ENCODE measurements around the gene CAMLG.
"Not testable (repeated sequence)": the region's sequence is repeated elsewhere in the genome, so short reads cannot be mapped to it uniquely, and the experiment has no call there.

Gene CAMLG

DNA sequence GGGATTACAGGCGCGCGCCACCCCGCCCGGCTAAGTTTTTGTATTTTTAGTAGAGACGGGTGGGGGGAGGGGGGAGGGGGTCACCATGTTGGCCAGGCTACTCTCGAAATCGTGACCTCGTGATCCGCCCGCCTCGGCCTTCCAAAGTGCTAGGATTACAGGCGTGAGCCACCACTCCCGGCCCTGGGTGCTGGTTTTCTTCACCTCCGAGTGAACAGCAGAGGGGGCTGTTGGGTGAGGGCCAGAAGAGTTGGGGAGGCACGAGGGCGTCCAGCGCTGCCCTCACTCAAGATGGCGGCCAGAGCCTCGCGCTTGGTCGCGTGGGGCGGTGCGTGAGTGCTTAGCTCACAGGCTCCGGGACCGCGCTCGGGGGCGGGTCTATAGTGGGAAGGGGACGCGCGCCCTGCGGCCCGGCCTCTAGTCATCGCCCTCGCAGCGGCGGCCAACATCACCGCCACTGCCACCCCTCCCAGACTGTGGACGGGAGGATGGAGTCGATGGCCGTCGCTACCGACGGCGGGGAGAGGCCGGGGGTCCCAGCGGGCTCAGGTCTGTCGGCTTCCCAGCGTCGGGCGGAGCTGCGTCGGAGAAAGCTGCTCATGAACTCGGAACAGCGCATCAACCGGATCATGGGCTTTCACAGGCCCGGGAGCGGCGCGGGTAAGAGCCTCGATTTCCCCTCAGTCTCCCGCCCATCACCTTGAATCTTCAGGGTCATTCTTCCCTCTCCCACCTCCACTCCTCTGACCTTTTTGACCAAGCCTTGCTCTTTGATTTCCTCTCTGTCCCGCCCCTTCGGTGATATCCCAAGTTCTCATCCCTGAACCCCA is at the start of gene CAMLG:
CAMLG (plus strand) TSS at position 416 of the 830 bp plus-strand sequence; CDS start at position 489, 73 bp downstream.
- peak; percentile 90 to 96 (median 90) for DNase-seq (ENCODE audit: low read depth in 2 of 3, low spot score in 2 of 3)

DNA sequence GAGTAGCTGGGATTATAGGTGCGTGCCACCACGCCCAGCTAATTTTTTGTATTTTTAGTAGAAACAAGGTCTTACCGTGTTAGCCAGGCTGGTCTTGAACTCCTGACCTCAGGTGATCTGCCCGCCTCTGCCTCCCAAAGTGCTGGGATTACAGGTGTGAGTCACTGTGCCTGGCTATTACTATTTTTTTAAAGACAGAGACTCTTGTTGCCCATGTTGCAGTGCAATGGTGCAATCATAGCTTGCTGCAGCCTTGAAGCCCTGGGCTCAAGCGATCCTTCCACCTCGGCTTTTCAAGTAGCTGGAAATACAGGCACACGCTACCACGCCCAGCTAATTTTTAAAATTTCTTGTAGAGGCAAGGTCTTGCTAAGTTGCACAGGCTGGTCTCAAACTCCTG is 48.2 kb upstream of the CAMLG start:
- DNase-seq (ENCODE audit: low read depth in 2 of 3, low spot score in 2 of 3) = not testable (repeated sequence)

DNA sequence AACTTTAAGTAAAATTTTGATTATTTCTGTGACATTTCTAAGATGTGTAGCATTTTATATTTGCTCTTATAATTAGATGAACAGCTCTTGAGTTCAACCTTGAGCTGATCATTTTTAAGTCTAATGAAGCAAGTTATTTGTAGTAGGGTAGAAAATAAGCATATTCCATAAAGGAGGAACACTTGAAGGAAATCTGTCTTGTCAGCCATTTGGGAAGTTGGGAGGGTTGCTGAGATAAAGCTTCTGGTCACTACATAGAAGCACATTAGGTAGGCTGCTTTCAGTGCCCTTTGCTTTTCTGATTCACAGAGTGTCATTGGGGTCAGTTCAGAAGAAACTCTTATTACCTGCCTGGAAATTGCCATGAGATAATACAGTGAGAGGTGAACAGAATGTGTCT is 45.6 kb upstream of the CAMLG start:
- DNase-seq (ENCODE audit: low read depth in 2 of 3, low spot score in 2 of 3) = no peak

DNA sequence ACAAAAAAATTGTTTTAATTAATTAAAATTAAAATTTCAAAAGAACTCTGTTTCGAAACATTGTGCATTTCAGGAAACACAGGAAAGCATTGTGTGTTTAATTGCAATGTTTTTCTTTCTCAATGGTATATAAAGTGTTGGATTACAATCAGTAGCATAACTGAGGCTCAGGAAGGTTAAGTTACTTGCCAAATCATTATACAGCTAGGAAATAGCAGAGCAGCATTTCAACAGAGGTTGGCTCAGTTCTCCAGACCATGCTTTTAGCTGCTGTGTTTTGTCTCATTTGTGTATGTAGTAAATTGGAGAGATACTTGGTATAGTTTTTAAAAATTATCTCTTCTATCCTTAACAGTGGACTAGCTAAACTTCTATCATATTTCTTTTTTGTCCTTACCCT is 30.0 kb upstream of the CAMLG start:
- no peak for DNase-seq (ENCODE audit: low read depth in 2 of 3, low spot score in 2 of 3)

GRCh38 chr5:134714120-134714519 is 24.2 kb upstream of the CAMLG start:
- no peak for DNase-seq (ENCODE audit: low read depth in 2 of 3, low spot score in 2 of 3)

GRCh38 chr5:134714541-134714940 is 23.8 kb upstream of the CAMLG start:
- no peak for DNase-seq (ENCODE audit: low read depth in 2 of 3, low spot score in 2 of 3)

GRCh38 chr5:134715466-134715865 is 22.9 kb upstream of the CAMLG start:
- DNase-seq (ENCODE audit: low read depth in 2 of 3, low spot score in 2 of 3) = not testable (repeated sequence)

GRCh38 chr5:134724872-134725271 is 13.5 kb upstream of the CAMLG start:
- no peak for DNase-seq (ENCODE audit: low read depth in 2 of 3, low spot score in 2 of 3)

GRCh38 chr5:134732819-134733218 is 5.5 kb upstream of the CAMLG start:
- DNase-seq (ENCODE audit: low read depth in 2 of 3, low spot score in 2 of 3) = no peak

DNA sequence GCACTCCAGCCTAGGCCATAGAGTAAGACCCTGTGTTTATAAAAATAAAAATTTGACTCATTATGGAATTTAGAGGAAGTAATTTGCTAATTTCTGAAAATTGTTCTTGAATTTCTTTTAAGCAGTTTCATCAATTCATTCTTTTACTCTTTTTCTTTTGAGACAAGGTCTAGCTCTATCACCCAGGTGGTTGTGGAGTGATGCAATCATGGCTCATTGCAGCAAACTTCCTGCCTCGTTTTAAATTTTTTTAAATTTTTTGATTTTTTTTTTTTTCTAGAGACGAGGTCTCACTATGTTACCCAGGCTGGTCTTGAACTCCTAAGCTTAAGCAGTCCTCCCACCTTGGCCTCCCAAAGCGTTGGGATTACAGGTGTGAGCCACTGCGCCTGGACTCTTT is 3.1 kb upstream of the CAMLG start:
- no peak for DNase-seq (ENCODE audit: low read depth in 2 of 3, low spot score in 2 of 3)

DNA sequence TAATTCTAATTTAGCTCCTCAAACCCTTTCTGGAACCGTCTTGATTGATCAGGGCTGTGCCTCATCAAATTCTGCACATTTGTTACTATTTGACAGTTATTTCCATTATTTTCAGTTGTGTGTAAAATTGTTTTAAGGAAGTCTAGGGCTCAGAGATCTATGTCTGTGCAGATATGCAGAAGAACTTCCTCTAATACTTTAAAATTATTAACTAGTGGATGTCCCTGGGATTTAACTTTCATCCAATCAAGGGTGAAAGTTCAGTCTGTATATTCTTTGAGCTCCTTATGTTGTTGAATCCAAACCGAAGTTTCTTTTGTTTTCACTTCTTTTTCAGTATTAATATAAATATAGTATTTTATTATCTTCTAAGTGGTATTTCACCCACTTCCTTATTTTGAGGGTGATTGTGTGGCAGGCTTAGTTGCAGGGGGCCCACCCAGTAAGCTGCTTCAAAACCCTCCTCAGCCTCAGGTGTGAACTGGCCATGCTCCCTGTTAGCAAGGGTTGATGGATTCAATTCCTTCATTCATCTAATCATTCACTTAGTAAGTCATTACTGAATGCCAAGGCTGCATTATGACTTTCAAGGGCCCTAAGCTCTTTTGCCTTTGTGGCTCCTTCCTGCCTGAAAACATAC is 2.1 kb upstream of the CAMLG start:
- DNase-seq (ENCODE audit: low read depth in 2 of 3, low spot score in 2 of 3) = no peak

GRCh38 chr5:134738963-134739661 is 764 bp downstream of the CAMLG start:
- DNase-seq (ENCODE audit: low read depth in 2 of 3, low spot score in 2 of 3) = no peak

GRCh38 chr5:134741052-134741451 is 2.7 kb downstream of the CAMLG start:
- no peak for DNase-seq (ENCODE audit: low read depth in 2 of 3, low spot score in 2 of 3)

GRCh38 chr5:134742134-134742533 is 3.8 kb downstream of the CAMLG start:
- no peak for DNase-seq (ENCODE audit: low read depth in 2 of 3, low spot score in 2 of 3)

- no peak for DNase-seq (ENCODE audit: low read depth in 2 of 3, low spot score in 2 of 3)
Observed at GRCh38 chr5:134749415-134749814, 11.1 kb downstream of the CAMLG start.

DNA sequence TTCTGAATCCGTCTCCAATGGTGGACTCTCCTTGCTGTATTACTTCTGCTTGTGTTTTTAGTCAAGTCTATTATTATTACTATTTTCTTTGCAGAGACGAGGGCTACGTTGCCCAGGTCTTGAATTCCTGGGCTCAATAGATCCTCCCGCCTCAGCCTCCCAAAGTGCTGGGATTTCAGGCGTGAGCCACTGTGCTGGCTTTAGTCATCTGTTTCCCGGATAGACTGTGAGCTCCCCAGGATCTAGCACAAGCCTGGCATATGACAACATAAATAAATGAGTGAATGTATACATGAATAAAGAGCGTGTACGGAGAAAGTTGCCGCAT is 19.8 kb downstream of the CAMLG start:
- DNase-seq (ENCODE audit: low read depth in 2 of 3, low spot score in 2 of 3) = peak in 1 of 3 experiments; percentile 2

GRCh38 chr5:134758504-134759341 is 20.4 kb downstream of the CAMLG start, which contains the start of gene DDX46:
Gene DDX46, plus strand, starts transcription at chr5:134758779. Its CDS starts 160 bp downstream, at chr5:134758939.
- peak; percentile 73 to 90 (median 85) for DNase-seq (ENCODE audit: low read depth in 2 of 3, low spot score in 2 of 3)

DNA sequence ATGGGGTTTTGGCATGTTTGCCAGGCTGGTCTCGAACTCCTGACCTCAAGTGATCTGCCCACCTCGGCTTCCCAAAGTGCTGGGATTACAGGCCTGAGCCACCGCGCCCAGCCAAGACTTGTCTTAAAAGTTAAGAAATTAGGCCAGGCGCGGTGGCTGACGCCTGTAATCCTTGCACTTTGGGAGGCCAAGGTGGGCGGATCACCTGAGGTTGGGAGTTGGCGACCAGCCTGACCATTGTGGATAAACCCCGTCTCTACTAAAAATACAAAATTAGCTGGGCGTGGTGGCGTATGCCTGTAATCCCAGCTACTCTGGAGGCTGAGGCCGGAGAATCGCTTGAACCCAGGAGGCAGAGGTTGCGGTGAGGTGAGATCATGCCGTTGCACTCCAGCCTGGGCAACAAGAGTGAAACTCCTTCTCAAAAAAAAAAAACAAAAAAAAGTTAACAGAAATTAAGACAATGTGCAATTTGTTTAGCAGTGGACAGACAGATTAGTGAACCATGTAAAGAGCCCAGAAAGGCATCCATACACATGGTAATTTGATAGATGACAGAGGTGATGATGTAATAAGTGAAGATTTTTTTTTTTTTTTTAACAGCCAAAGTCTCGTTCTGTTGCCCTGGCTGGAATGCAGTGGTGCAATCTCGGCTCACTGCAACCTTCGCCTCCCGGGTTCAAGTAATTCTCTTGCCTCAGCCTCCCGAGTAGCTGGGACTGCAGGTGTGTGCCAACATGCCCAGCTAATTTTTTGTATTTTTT is 29.4 kb downstream of the CAMLG start:
- DNase-seq (ENCODE audit: low read depth in 2 of 3, low spot score in 2 of 3) = not testable (repeated sequence)

- no peak for DNase-seq (ENCODE audit: low read depth in 2 of 3, low spot score in 2 of 3)
Observed at GRCh38 chr5:134769206-134769605, 30.9 kb downstream of the CAMLG start.

DNA sequence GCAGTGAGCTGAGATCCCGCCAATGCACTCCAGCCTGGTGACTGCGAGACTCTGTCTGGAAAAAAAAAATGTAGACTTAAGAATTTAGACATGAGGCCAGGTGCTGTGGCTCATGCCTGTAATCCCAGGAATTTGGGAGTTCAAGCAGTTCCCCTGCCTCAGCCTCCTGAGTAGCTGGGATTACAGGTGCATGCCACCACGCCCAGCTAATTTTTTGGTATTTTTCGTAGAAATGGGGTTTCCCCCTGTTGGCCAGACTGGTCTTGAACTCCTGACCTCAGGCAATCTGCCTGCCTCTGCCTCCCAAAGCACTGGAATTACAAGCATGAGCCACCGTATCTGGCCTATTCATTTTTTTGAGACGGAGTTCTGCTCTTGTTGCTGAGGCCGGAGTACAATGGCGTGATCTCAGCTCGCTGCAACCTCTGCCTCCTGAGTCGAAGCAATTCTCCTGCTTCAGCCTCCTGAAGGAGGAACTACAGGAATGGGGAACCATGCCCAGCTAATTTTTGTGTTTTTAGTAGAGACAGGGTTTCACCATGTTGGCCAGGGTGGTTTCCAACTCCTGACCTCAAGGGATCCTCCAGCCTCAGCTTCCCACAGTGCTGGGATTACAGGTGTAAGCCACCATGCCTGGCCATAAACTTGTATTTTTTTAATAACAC is 34.2 kb downstream of the CAMLG start:
- no peak for DNase-seq (ENCODE audit: low read depth in 2 of 3, low spot score in 2 of 3)

Measured in activated CD8-positive, alpha-beta memory T cell treated with anti-CD3 and anti-CD28 coated beads for 48 hours (primary cell).